OCI-LY1 (cell line): Measurements from ENCODE around the gene GLIPR1L1.

ENCODE experiments used
- EZH2 ChIP-seq: fragments of 200-600 bp; sonication (generic), shearing (Covaris generic); IDR thresholded peaks from 2 replicates; pipeline ENCODE4 v1.8.0; 2017; ENCODE audit warnings: borderline replicate concordance, mixed run types, mild to moderate bottlenecking, antibody characterized with exemption, low read length, moderate library complexity, mixed read lengths
- TF ChIP-seq, protein P1 (sequence below): fragments of 200-600 bp; sonication (generic), shearing (Covaris generic); IDR thresholded peaks from 2 replicates; pipeline ENCODE4 v1.5.1; 2017; ENCODE audit warnings: mild to moderate bottlenecking, antibody characterized with exemption, low read length, moderate library complexity, mixed read lengths

DNA sequence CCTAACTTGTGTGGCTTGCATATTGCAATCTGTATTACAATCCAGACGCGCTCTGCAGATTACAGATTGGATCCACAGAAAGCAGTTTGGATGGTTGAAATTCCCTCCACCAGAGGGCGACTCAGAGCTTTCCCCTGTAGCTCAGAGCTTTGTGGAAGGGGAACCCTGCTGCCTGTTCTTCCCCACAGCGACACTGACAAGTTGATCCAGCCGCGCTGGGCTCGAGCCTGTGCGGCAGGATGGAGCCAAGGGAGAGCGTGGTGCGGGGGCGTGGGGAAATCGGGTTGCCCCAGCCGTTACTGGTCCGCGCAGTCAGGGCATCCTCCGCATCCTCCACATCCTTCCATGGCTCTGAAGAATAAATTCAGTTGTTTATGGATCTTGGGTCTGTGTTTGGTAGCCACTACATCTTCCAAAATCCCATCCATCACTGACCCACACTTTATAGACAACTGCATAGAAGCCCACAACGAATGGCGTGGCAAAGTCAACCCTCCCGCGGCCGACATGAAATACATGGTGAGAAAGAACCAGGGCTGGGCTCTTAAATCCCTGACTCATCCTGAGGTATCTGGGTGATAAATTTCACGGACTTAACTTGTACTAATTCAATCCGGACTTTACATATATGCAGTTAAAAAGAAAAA, at the start of gene GLIPR1L1:
- TF ChIP-seq, protein P1, sequence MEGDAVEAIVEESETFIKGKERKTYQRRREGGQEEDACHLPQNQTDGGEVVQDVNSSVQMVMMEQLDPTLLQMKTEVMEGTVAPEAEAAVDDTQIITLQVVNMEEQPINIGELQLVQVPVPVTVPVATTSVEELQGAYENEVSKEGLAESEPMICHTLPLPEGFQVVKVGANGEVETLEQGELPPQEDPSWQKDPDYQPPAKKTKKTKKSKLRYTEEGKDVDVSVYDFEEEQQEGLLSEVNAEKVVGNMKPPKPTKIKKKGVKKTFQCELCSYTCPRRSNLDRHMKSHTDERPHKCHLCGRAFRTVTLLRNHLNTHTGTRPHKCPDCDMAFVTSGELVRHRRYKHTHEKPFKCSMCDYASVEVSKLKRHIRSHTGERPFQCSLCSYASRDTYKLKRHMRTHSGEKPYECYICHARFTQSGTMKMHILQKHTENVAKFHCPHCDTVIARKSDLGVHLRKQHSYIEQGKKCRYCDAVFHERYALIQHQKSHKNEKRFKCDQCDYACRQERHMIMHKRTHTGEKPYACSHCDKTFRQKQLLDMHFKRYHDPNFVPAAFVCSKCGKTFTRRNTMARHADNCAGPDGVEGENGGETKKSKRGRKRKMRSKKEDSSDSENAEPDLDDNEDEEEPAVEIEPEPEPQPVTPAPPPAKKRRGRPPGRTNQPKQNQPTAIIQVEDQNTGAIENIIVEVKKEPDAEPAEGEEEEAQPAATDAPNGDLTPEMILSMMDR, result peak; percentile 85
- TF ChIP-seq EZH2, result no peak
